CD4-positive, alpha-beta T cell (primary cell): Measurements from ENCODE around the gene TNFRSF6B. TPM values are rescaled to one million over a fixed set of nuclear protein-coding genes. Genes with fewer than 3 reads are reported as not detected.

Source experiments
- ATAC-seq: fragments of 200-7000 bp; cut with Tn5 transposase; one replicate; pipeline ENCODE4 v1.10.0; 2022; ENCODE audit warnings: mild to moderate bottlenecking; ENCODE audit not compliant: poor library complexity
- CTCF ChIA-PET: fragments of 350-600 bp; sonication (Branson Sonifier 250); formaldehyde crosslinking; loops from one replicate; lab custom pipeline; 2021; ENCODE audit warnings: antibody characterized with exemption, inconsistent platforms; lab: Charles Lee
- POLR2A ChIA-PET: fragments of 350-600 bp; sonication (Branson Sonifier 250); formaldehyde crosslinking; loops from one replicate; lab custom pipeline; 2021; ENCODE audit warnings: antibody characterized with exemption, inconsistent platforms; lab: Charles Lee
- DNase-seq, 14 experiments: peaks; one replicate each; pipeline ENCODE4 v3.0.0-alpha.2; 2013 to 2020; ENCODE audit warnings: mixed read lengths in 2 of 14
- H3K27ac ChIP-seq, 2 donors: one replicate each; pipeline versions ENCODE4 v1.5.1 to v1.7.0; 2013; ENCODE audit warnings: low read length in 2 of 2, low read depth in 1 of 2, mild to moderate bottlenecking in 1 of 2
- H3K27me3 ChIP-seq, 2 experiments: 1 replicate in 1 of 2; 2 replicates in 1 of 2; pipeline versions ENCODE4 v1.6.1 to v1.7.0; 2013; ENCODE audit warnings: low read length in 2 of 2, control low read depth in 1 of 2, mild to moderate bottlenecking in 1 of 2, moderate library complexity in 1 of 2; ENCODE audit not compliant: insufficient read depth in 2 of 2, control insufficient read depth in 1 of 2
- H3K36me3 ChIP-seq: one replicate; pipeline ENCODE4 v1.6.1; 2013; ENCODE audit warnings: low read length, control low read depth; ENCODE audit not compliant: insufficient read depth
- H3K4me1 ChIP-seq: one replicate; pipeline ENCODE4 v1.6.1; 2013; ENCODE audit warnings: low read length, control low read depth; ENCODE audit not compliant: insufficient read depth
- H3K4me3 ChIP-seq: one replicate; pipeline ENCODE4 v1.5.1; 2013; ENCODE audit warnings: mild to moderate bottlenecking, low read length, moderate library complexity
- H3K9me3 ChIP-seq, 2 experiments: 1 replicate in 1 of 2; 2 replicates in 1 of 2; pipeline versions ENCODE4 v1.6.1 to v1.7.0; 2013; ENCODE audit warnings: low read length in 2 of 2, mild to moderate bottlenecking in 2 of 2, control low read depth in 1 of 2, moderate library complexity in 1 of 2; ENCODE audit not compliant: control insufficient read depth in 1 of 2, insufficient read depth in 1 of 2
- H3K27ac Mint-ChIP-seq: one replicate; pipeline ENCODE4 v1.8.0; 2020; ENCODE audit warnings: mixed read lengths
- H3K27me3 Mint-ChIP-seq: one replicate; pipeline ENCODE4 v1.8.0; 2021; ENCODE audit warnings: mixed read lengths
- H3K36me3 Mint-ChIP-seq: one replicate; pipeline ENCODE4 v1.8.0; 2021; ENCODE audit warnings: low read depth, mixed read lengths
- H3K4me1 Mint-ChIP-seq: one replicate; pipeline ENCODE4 v1.8.0; 2021; ENCODE audit warnings: low read depth, mixed read lengths
- H3K4me3 Mint-ChIP-seq: one replicate; pipeline ENCODE4 v1.8.0; 2020; ENCODE audit warnings: mild to moderate bottlenecking, mixed read lengths
- H3K9me3 Mint-ChIP-seq: one replicate; pipeline ENCODE4 v1.8.0; 2020; ENCODE audit warnings: mixed read lengths
- CTCF ChIP-seq: fragments of 200-600 bp; IDR thresholded peaks from one replicate; pipeline ENCODE4 v1.8.0; 2022; ENCODE audit warnings: antibody characterized with exemption, mild to moderate bottlenecking
- intact Hi-C, 2 experiments: fragments of 100-400 bp; cut with DNase I in 1 of 2; cut with micrococcal nuclease in 1 of 2; formaldehyde crosslinking; loops; one replicate each; pipeline versions ENCODE4 v1.15.1 to v1.9.0; 2023 to 2025; cut with DNase I, micrococcal nuclease
- total RNA-seq, 174 experiments: library from RNA in 2 of 174; stranded (reverse) in 2 of 174; gene quantifications; one replicate each; pipeline ENCODE4 v1.2.3 and lab custom pipeline; 2021 to 2026

Gene TNFRSF6B
- total RNA-seq, 2 experiments from 2014 or later, result 2.5 to 2.6 TPM

- intact Hi-C loops, result no loop called here
- Mint-ChIP-seq H3K9me3 (no peaks in the 10 kb centered on the region), H3K27me3 (no peaks in the 10 kb centered on the region), H3K36me3 (peaks cover 15% of the 10 kb centered on the region), H3K4me1 (no peaks in the 10 kb centered on the region), H3K4me3 (no peak overlapping the region), H3K27ac (no peak overlapping the region)
- no peak for DNase-seq
- ChIA-PET POLR2A (no interaction called here), CTCF (no interaction called here)
- no peak overlapping the region for H3K4me3 ChIP-seq
- H3K36me3 ChIP-seq, result peaks cover 5% of the 10 kb centered on the region
- H3K9me3 ChIP-seq, result no peaks in the 10 kb centered on the region
- no peak for TF ChIP-seq CTCF
- no peaks in the 10 kb centered on the region for H3K4me1 ChIP-seq
- no peak overlapping the region for H3K27ac ChIP-seq
- ATAC-seq, result no peak
- H3K27me3 ChIP-seq, result no peaks in the 10 kb centered on the region
Observed at GRCh38 chr20:63679799-63680305, 16.6 kb upstream of the TNFRSF6B start.

DNA sequence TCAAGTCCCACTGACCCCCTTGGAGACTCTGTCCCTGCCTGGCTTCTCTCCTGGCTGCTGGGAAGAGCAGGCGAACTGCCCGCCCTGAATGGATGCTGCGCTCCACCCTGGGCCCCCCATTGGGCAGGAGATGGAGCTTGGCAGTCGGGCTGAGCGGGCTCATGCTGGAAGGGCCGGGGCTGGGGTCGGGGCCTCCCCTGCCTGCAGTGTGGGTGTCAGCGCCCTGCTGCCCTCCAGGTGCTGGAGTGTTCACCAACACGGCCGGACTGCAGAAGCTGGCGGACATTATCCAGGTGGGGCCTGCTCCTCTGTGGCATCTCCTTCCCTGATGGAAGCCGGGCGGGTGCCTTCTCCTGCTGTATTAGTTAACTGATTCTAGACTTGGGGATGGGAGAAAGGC is 16.0 kb upstream of the TNFRSF6B start:
- H3K27ac Mint-ChIP-seq, result no peak overlapping the region
- TF ChIP-seq CTCF, result no peak
- no peaks in the 10 kb centered on the region for H3K9me3 Mint-ChIP-seq
- intact Hi-C loops, result no loop called here
- Histone ChIP-seq H3K4me3 (no peak overlapping the region), H3K27me3 (no peaks in the 10 kb centered on the region), H3K4me1 (no peaks in the 10 kb centered on the region), H3K9me3 (no peaks in the 10 kb centered on the region), H3K27ac (no peak overlapping the region), H3K36me3 (peaks cover 5% of the 10 kb centered on the region)
- no peaks in the 10 kb centered on the region for H3K27me3 Mint-ChIP-seq
- peaks cover 10% of the 10 kb centered on the region for H3K36me3 Mint-ChIP-seq
- CTCF ChIA-PET, result no interaction called here
- DNase-seq (no peak), ATAC-seq (no peak)
- H3K4me3 Mint-ChIP-seq, result no peak overlapping the region
- no peaks in the 10 kb centered on the region for H3K4me1 Mint-ChIP-seq
- POLR2A ChIA-PET, result no interaction called here

- no peaks in the 10 kb centered on the region for H3K9me3 Mint-ChIP-seq
- Histone ChIP-seq H3K9me3 (peaks cover 0 to 2% of the 10 kb centered on the region in 2 experiments), H3K4me3 (no peak overlapping the region), H3K4me1 (peaks cover 2% of the 10 kb centered on the region), H3K27me3 (no peaks in the 10 kb centered on the region), H3K27ac (no peak overlapping the region), H3K36me3 (peaks cover 5% of the 10 kb centered on the region)
- intact Hi-C loops, result no loop called here
- TF ChIP-seq CTCF, result no peak
- no peak for ATAC-seq
- H3K4me3 Mint-ChIP-seq, result no peak overlapping the region
- peaks cover 4% of the 10 kb centered on the region for H3K36me3 Mint-ChIP-seq
- ChIA-PET CTCF (no interaction called here), POLR2A (no interaction called here)
- no peak overlapping the region for H3K27ac Mint-ChIP-seq
- no peaks in the 10 kb centered on the region for H3K4me1 Mint-ChIP-seq
- DNase-seq, result no peak
- no peaks in the 10 kb centered on the region for H3K27me3 Mint-ChIP-seq
Observed at GRCh38 chr20:63680857-63681608, 15.4 kb upstream of the TNFRSF6B start.
